ENCODE measurements around the gene MBD5.

MBD5 gene

DNA sequence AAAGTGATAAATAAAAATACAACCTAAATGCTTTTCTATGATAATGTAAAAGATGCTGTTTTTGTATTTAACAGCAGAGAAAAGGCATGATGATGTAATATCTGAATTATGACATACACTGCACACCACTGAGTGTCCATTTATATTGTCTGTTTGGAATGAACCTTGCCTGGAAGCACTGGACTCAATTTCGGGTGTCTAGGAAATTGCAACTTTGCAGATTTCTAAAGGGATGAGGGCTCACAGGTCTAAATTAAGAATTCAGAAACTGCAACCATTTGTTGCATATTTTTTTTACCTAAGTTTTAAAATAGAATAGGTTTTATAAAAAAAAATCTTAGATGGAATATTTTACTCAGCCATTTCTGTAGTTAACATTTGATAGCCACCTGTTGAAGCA is 492.5 kb downstream of the MBD5 start:
- DNase-seq (ENCODE audit: low read depth, low spot score): no peak
- CTCF ChIA-PET: no interaction called here
- TF ChIP-seq, protein P1, sequence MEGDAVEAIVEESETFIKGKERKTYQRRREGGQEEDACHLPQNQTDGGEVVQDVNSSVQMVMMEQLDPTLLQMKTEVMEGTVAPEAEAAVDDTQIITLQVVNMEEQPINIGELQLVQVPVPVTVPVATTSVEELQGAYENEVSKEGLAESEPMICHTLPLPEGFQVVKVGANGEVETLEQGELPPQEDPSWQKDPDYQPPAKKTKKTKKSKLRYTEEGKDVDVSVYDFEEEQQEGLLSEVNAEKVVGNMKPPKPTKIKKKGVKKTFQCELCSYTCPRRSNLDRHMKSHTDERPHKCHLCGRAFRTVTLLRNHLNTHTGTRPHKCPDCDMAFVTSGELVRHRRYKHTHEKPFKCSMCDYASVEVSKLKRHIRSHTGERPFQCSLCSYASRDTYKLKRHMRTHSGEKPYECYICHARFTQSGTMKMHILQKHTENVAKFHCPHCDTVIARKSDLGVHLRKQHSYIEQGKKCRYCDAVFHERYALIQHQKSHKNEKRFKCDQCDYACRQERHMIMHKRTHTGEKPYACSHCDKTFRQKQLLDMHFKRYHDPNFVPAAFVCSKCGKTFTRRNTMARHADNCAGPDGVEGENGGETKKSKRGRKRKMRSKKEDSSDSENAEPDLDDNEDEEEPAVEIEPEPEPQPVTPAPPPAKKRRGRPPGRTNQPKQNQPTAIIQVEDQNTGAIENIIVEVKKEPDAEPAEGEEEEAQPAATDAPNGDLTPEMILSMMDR (IDR thresholded peaks at IDR 0.05; ENCODE audit: insufficient read depth, low read length, missing control alignments): no peak
- H3K4me3 ChIP-seq (ENCODE audit: low read depth, low read length): no peak overlapping the region
- POLR2A ChIA-PET: no interaction called here

DNA sequence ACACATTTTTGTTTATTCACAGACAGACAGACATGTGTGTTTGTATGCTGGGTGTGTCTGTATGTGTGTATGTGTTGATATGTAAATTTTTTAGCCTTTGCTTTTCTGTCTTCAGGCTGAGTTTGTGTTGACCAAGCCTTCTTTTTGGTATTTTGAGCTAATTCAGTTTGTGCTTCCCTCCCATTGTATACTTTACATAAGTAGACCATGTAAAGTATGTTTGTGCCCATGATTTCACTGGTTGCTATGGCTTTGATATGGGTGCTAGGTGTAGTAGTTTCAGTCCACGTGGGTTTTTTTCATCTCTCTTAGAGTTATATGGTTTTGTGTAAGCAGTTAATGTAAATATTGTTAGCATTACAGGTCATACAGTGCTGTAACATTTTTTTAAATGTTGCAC is 494.2 kb downstream of the MBD5 start:
- POLR2A ChIA-PET: no interaction called here
- TF ChIP-seq, protein P1 (IDR thresholded peaks at IDR 0.05; ENCODE audit: insufficient read depth, low read length, missing control alignments): no peak
- CTCF ChIA-PET: interaction anchor here (1.0 kb wide), 1 partner anchor 476 kb away, joined by 3 read pairs; no protein-coding TSS in a partner anchor
- H3K4me3 ChIP-seq (ENCODE audit: low read depth, low read length): no peak overlapping the region
- no peak for DNase-seq (ENCODE audit: low read depth, low spot score)

DNA sequence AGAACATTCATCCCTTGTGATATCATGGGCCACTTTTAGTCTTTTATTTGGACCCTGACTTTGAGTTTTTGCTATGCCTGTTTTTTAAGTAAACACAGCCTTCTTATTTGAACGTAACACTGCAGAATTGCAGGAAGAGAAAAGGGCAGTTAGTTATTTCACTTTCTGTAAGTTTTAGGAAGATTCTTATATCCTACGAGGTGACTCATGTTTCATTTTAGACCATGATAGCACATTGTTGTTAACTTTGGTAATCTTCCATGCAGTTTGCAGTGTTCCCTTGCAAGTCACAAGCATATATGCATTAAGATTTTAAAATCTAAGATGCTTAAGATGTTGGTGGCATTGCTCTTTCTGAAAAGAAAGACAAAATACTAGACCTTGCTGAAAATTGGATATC is 495.1 kb downstream of the MBD5 start:
- no peak overlapping the region for H3K4me3 ChIP-seq (ENCODE audit: low read depth, low read length)
- POLR2A ChIA-PET: no interaction called here
- DNase-seq (ENCODE audit: low read depth, low spot score): no peak
- TF ChIP-seq, protein P1 (IDR thresholded peaks at IDR 0.05; ENCODE audit: insufficient read depth, low read length, missing control alignments): no peak
- CTCF ChIA-PET: no interaction called here

DNA sequence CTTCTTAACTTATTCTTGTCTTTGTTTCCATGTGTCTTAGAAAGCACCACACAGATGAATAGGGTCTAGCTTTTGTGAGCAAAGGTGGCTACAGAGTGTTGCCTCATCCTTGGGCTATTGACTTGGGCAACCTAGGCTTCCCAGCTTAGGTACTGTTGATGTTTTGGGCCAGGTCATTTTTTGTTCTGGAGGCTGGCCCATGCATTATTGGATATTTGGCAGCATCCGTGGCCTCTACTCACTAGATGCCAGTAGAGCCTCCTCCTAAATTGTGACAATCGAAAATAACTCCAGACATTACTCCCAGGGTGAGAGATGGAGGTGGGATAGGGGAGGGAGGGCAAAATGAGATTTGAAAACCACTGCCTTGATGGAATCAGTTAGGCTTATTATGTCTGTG is 496.4 kb downstream of the MBD5 start:
- TF ChIP-seq, protein P1 (IDR thresholded peaks at IDR 0.05; ENCODE audit: insufficient read depth, low read length, missing control alignments): no peak
- no peak for DNase-seq (ENCODE audit: low read depth, low spot score)
- no peak overlapping the region for H3K4me3 ChIP-seq (ENCODE audit: low read depth, low read length)
- CTCF ChIA-PET: interaction anchor here (6.1 kb wide), 1 partner anchor 8 kb away, joined by 26 read pairs; no protein-coding TSS in a partner anchor
- POLR2A ChIA-PET: no interaction called here

DNA sequence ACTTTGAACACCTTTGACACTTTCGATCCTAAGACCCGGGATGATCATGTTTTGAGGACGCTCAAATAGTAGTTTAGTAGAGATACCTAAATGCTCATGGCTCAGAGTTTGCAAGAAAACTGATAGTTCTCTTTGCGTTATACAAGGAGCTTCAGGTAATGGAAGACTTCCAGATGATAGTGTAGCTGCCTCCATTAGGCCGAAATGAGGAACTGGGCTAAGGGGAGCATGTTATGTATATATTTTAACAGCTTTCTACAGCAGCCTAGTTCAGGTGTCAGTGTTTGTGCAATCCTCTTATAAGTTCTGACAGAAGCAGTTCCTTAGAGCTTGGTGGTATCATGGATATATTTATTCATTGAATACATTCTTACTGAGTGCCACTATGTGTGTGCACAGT is 496.9 kb downstream of the MBD5 start:
- no peak for DNase-seq (ENCODE audit: low read depth, low spot score)
- CTCF ChIA-PET: interaction anchor here (6.1 kb wide), 1 partner anchor 9 kb away, joined by 26 read pairs; no protein-coding TSS in a partner anchor
- TF ChIP-seq, protein P1 (IDR thresholded peaks at IDR 0.05; ENCODE audit: insufficient read depth, low read length, missing control alignments): no peak
- POLR2A ChIA-PET: no interaction called here
- no peak overlapping the region for H3K4me3 ChIP-seq (ENCODE audit: low read depth, low read length)

DNA sequence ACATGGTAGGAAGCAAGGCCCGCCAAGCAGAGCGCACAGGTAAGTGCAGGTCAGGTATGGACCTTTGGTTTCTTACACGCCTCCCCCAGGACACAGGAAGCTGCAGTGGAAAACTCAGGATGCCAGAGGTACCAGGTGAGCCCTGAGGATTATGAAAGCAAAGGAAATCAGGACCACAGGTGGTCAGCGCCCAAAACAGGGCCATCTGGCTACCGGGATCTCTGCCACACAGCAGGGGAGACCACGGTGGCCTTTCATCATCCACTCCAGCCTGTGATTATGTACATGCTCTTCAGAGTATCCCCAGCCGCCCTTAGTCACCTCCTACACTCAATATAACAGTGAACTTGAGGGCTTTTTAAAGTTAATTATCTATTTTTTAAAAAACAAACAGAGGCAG is 498.1 kb downstream of the MBD5 start:
- H3K4me3 ChIP-seq (ENCODE audit: low read depth, low read length): no peak overlapping the region
- DNase-seq (ENCODE audit: low read depth, low spot score): no peak
- POLR2A ChIA-PET: no interaction called here
- CTCF ChIA-PET: interaction anchor here (6.1 kb wide), 1 partner anchor 10 kb away, joined by 26 read pairs; no protein-coding TSS in a partner anchor
- TF ChIP-seq, protein P1 (IDR thresholded peaks at IDR 0.05; ENCODE audit: insufficient read depth, low read length, missing control alignments): no peak
